ENCODE results near the gene CCL22.

CCL22 gene

DNA sequence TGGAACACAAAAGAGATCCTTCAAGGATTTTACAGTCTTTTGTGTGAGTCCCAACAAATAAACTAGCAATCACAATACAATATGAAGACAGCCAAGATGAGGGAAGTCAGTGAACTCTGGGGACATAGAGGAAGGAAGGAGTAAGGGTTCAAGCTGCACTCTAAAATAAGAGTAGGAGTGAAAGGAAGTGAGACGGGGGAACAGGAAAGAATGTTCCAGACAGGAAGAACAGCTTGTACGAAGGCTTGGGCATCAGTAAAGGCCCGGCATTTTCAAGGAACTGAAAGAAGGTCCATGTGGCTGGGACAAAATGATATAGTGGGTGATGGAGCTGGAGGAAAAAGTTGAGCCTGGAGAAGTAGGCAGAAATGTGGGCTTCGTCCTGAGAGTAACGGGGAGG, 50.5 kb downstream of the CCL22 start:
- TF ChIP-seq, protein P1, sequence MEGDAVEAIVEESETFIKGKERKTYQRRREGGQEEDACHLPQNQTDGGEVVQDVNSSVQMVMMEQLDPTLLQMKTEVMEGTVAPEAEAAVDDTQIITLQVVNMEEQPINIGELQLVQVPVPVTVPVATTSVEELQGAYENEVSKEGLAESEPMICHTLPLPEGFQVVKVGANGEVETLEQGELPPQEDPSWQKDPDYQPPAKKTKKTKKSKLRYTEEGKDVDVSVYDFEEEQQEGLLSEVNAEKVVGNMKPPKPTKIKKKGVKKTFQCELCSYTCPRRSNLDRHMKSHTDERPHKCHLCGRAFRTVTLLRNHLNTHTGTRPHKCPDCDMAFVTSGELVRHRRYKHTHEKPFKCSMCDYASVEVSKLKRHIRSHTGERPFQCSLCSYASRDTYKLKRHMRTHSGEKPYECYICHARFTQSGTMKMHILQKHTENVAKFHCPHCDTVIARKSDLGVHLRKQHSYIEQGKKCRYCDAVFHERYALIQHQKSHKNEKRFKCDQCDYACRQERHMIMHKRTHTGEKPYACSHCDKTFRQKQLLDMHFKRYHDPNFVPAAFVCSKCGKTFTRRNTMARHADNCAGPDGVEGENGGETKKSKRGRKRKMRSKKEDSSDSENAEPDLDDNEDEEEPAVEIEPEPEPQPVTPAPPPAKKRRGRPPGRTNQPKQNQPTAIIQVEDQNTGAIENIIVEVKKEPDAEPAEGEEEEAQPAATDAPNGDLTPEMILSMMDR (IDR thresholded peaks at IDR 0.05; ENCODE audit: borderline replicate concordance, insufficient read depth, low read depth, low read length), result no peak
- no peak overlapping the region for H3K4me3 ChIP-seq (ENCODE audit: low read depth, low read length)

DNA sequence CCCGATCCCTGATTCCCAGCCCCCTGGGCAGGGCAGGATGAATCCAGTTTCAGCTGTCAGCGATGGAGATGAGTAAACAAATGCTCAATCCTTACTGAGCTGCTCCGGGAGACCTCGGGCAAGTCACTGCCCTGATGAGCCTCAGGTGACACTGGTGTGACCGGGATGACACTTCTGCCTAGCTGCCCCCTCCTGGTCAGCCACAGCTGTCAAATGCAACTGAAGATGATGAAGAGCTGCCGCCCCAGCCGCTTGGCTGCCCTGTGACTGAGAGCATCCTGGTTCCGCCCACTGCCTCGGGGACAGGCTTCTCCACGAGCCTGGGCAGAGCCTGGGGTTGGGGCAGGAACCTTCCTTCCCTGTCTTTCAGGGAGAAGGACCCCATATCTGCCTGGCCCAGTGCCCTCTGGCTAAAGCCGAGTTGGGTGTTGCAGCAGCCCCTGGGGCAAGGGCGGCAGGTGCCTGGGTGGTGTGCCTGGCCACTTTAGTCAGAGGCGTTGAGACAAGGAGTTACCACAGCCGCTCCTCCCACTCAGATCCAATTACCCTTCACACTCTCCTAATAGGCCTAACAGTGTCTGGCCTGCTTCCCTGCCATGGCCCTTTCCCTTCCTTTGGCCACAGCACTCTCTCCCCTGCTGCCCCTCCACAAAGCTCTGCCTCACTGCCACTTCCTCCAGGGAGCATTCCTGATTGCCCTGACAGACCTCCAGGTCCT, 51.4 kb downstream of the CCL22 start:
- H3K4me3 ChIP-seq (ENCODE audit: low read depth, low read length), result no peak overlapping the region
- TF ChIP-seq, protein P1 (IDR thresholded peaks at IDR 0.05; ENCODE audit: borderline replicate concordance, insufficient read depth, low read depth, low read length), result no peak

DNA sequence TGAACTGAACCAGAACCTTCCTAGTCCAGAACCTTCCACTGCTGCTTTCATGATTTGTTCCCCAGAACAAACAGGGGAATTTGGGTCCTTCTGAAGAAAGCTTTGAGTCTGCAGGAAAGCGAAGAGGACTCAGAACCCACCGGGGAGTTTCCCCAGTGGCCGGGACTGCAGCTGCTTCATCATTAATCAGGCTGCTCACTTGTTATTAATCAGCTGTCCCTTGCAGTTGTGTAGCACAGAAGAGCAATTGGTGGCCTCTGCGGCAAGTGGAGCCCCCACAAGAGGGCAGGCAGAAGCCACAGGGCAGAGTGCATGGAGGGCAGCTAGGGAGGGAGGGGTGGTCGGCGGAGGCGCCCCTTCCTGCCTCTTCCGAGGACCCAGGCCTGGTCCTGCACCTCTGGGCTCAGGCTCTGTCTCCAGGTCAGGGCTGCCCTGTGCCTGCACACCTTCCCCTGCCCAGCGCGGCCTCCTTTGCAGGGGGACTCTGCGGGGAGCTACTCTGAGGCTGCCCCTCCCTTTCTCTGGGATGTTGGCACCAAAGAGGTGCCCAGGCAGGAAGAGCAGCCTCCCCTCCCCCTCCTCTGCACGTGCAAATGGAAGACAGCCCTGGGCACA, 52.9 kb downstream of the CCL22 start:
- H3K4me3 ChIP-seq (ENCODE audit: low read depth, low read length), result no peak overlapping the region
- TF ChIP-seq, protein P1 (IDR thresholded peaks at IDR 0.05; ENCODE audit: borderline replicate concordance, insufficient read depth, low read depth, low read length), result no peak

DNA sequence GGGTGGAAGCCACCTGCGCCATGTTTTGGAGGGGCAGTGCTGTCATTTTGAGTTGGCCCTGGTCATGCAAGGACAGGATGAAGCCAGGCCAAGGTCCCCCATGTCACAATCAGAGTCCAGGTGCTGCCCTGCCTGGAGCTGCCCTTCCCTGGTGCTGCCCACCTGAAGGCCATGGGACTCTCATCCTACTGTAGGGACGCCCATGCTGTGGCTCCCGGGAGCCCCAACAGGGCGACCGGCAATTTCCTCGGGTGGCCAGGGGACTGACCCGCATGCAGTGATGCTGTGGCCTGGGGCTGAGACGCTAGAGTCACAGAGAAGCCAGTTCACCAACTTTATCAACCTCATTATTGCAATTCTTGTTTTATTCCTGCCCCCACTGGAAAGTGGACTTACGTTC, 54.0 kb downstream of the CCL22 start:
- no peak overlapping the region for H3K4me3 ChIP-seq (ENCODE audit: low read depth, low read length)
- TF ChIP-seq, protein P1 (IDR thresholded peaks at IDR 0.05; ENCODE audit: borderline replicate concordance, insufficient read depth, low read depth, low read length), result no peak

DNA sequence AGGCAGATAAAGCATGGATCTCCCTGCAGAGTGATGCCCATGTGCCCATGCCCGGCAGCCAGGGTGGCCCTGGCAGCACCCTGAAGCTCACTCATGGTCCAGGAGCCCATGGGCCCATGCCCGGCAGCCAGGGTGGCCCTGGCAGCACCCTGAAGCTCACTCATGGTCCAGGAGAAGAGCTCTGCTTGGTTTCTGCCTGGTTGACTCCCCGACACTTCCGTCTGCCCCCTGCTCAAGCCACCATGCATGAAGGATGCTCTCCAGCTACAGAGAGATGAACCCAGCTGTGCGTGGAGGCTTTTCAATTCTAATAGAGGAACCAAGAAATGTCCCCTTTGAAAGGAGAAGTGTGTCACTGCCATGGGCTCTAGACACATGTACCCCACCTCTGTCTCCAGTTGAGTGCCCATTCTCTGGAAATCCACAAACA, 54.7 kb downstream of the CCL22 start:
- TF ChIP-seq, protein P1 (IDR thresholded peaks at IDR 0.05; ENCODE audit: borderline replicate concordance, insufficient read depth, low read depth, low read length), result no peak
- H3K4me3 ChIP-seq (ENCODE audit: low read depth, low read length), result peak overlapping the region; percentile 21

DNA sequence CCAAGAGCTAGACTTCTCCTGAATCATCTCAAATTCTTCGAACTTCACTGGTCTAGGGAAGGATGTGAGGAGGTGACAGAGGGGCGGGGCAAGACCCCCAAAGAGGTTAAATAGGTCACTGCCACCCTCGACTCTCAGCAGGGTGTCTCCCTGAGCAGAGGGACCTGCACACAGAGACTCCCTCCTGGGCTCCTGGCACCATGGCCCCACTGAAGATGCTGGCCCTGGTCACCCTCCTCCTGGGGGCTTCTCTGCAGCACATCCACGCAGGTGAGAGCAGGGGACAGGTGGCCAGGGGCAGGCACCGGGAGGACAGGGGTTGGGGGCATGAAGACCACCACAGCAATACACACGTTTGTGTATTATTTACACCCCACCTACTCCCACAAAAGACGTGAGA, 55.1 kb downstream of the CCL22 start:
- TF ChIP-seq, protein P1 (IDR thresholded peaks at IDR 0.05; ENCODE audit: borderline replicate concordance, insufficient read depth, low read depth, low read length), result no peak
- peak overlapping the region; percentile 24 for H3K4me3 ChIP-seq (ENCODE audit: low read depth, low read length)

All from GM12875 (cell line).